SK-N-SH (cell line): ENCODE data around the gene TTC23. TPM values are rescaled to one million over a fixed set of nuclear protein-coding genes. Genes with fewer than 3 reads are reported as not detected.

ENCODE experiments used
- CTCF ChIA-PET: fragments of 300-600, 350-600 bp; formaldehyde crosslinking; extraction: SDS; loops from one replicate; lab custom pipeline; 2021; lab: Yijun Ruan, JAX
- POLR2A ChIA-PET: fragments of 350-600 bp; sonication (Branson Sonifier 250); formaldehyde crosslinking; extraction: SDS; loops from one replicate; lab custom pipeline; 2020; ENCODE audit warnings: antibody characterized with exemption, inconsistent platforms; lab: Yijun Ruan, JAX
- DNase-seq: peaks from one replicate; pipeline ENCODE4 v3.0.0; 2012
- H2AFZ ChIP-seq: fragments of 200-600 bp; sonication (generic); 2 replicates; pipeline ENCODE4 v1.8.1; 2016; ENCODE audit warnings: antibody characterized with exemption, mild to moderate bottlenecking, low read depth
- H3F3A ChIP-seq: fragments of 200-600 bp; sonication (generic); replicated peaks from 2 replicates; pipeline ENCODE3; 2016; ENCODE audit warnings: antibody characterized with exemption, mild to moderate bottlenecking; ENCODE audit not compliant: insufficient read depth
- H3K27ac ChIP-seq, 2 experiments: fragments of 200-500 bp in 1 of 2; fragments of 200-600 bp in 1 of 2; sonication (Bioruptor generic) in 1 of 2; sonication (generic), shearing (Covaris generic) in 1 of 2; 2 replicates each; pipeline versions ENCODE4 v1.5.1 to v1.6.1; 2014 to 2016; ENCODE audit warnings: low read depth in 2 of 2, inconsistent platforms in 1 of 2, low read length in 1 of 2, mild to moderate bottlenecking in 1 of 2, mixed read lengths in 1 of 2
- H3K27me3 ChIP-seq: fragments of 200-600 bp; sonication (generic), shearing (Covaris generic); 2 replicates; pipeline ENCODE4 v1.6.1; 2016; ENCODE audit warnings: mixed run types; ENCODE audit not compliant: insufficient read depth
- H3K36me3 ChIP-seq, 2 experiments: fragments of 200-500 bp in 1 of 2; fragments of 200-600 bp in 1 of 2; sonication (Bioruptor generic) in 1 of 2; sonication (generic) in 1 of 2; replicated peaks in 1 of 2; 2 replicates each; pipeline versions ENCODE3 to v1.5.1; 2014 to 2016; ENCODE audit warnings: low read length in 1 of 2, mild to moderate bottlenecking in 1 of 2; ENCODE audit not compliant: insufficient read depth in 2 of 2, control insufficient read depth in 1 of 2
- H3K4me1 ChIP-seq, 2 experiments: fragments of 200-500 bp in 1 of 2; fragments of 200-600 bp in 1 of 2; sonication (Bioruptor generic) in 1 of 2; sonication (generic), shearing (Covaris generic) in 1 of 2; 2 replicates each; pipeline versions ENCODE4 v1.5.1 to v1.6.1; 2014 to 2016; ENCODE audit warnings: low read depth in 1 of 2, low read length in 1 of 2, mixed run types in 1 of 2; ENCODE audit not compliant: insufficient read depth in 2 of 2, control insufficient read depth in 1 of 2
- H3K4me2 ChIP-seq: fragments of 200-600 bp; sonication (generic), shearing (Covaris generic); 2 replicates; pipeline ENCODE4 v1.6.1; 2017; ENCODE audit warnings: mixed run types
- H3K4me3 ChIP-seq, 2 experiments: fragments of 200-500 bp in 1 of 2; fragments of 200-600 bp in 1 of 2; sonication (Bioruptor generic) in 1 of 2; sonication (generic), shearing (Covaris generic) in 1 of 2; 2 replicates each; pipeline versions ENCODE4 v1.5.1 to v1.8.1; 2014 to 2016; ENCODE audit warnings: low read depth in 2 of 2, inconsistent platforms in 1 of 2, low read length in 1 of 2, mild to moderate bottlenecking in 1 of 2, mixed read lengths in 1 of 2, moderate library complexity in 1 of 2
- H3K79me2 ChIP-seq: fragments of 200-600 bp; sonication (generic); 2 replicates; pipeline ENCODE4 v1.8.1; 2017; ENCODE audit warnings: mild to moderate bottlenecking; ENCODE audit not compliant: insufficient read depth
- H3K9ac ChIP-seq: fragments of 200-600 bp; sonication (generic); 2 replicates; pipeline ENCODE4 v1.6.1; 2017; ENCODE audit warnings: mixed run types
- H3K9me2 ChIP-seq: fragments of 200-600 bp; sonication (generic); 2 replicates; pipeline ENCODE4 v1.6.1; 2017; ENCODE audit warnings: mixed run types
- H3K9me3 ChIP-seq: fragments of 200-600 bp; sonication (generic); 2 replicates; pipeline ENCODE4 v1.6.1; 2017; ENCODE audit warnings: mixed run types, mild to moderate bottlenecking, moderate library complexity
- H4K20me1 ChIP-seq: fragments of 200-600 bp; sonication (generic); 2 replicates; pipeline ENCODE4 v1.6.1; 2017; ENCODE audit warnings: mild to moderate bottlenecking, mixed run types; ENCODE audit not compliant: insufficient read depth
- ELF1 ChIP-seq: IDR thresholded peaks from 2 replicates; pipeline ENCODE4 v1.4.0; 2012
- EP300 ChIP-seq, 2 experiments: IDR thresholded peaks; 2 replicates each; pipeline versions ENCODE4 v1.4.0 to v1.6.1; 2012; ENCODE audit warnings: borderline replicate concordance in 1 of 2, low read depth in 1 of 2, low read length in 1 of 2
- EZH2phosphoT487 ChIP-seq: fragments of 200-600 bp; sonication (generic); IDR thresholded peaks from 2 replicates; pipeline ENCODE4 v1.6.1; 2017; ENCODE audit warnings: low read depth, mixed run types, mild to moderate bottlenecking, antibody characterized with exemption, moderate library complexity, borderline replicate concordance
- FOXJ3 ChIP-seq: sonication (generic); formaldehyde crosslinking; IDR thresholded peaks from 2 replicates; pipeline ENCODE4 v1.5.1; 2020; ENCODE audit warnings: mild to moderate bottlenecking, missing genetic modification reagents
- FOXM1 ChIP-seq: IDR thresholded peaks from 2 replicates; pipeline ENCODE4 v1.4.0; 2012; ENCODE audit warnings: low read depth, mild to moderate bottlenecking
- GABPA ChIP-seq: IDR thresholded peaks from 2 replicates; pipeline ENCODE4 v1.4.0; 2012; ENCODE audit warnings: low read depth, mild to moderate bottlenecking
- GATA2 ChIP-seq: sonication (generic); formaldehyde crosslinking; IDR thresholded peaks from 2 replicates; pipeline ENCODE4 v1.5.0; 2020; ENCODE audit warnings: mild to moderate bottlenecking, missing genetic modification reagents
- IRF3 ChIP-seq: fragments of 150-350 bp; IDR thresholded peaks from 2 replicates; pipeline ENCODE4 v1.6.1; 2016; ENCODE audit warnings: mild to moderate bottlenecking, low read depth, low read length
- JUND ChIP-seq: IDR thresholded peaks from 2 replicates; pipeline ENCODE4 v1.4.0; 2012
- MEF2A ChIP-seq: IDR thresholded peaks from 2 replicates; pipeline ENCODE4 v1.4.0; 2012; ENCODE audit warnings: low read depth, borderline replicate concordance
- MXI1 ChIP-seq: IDR thresholded peaks from 2 replicates; pipeline ENCODE4 v1.6.1; 2012; ENCODE audit warnings: mild to moderate bottlenecking, low read depth, low read length, improper control_type of control experiment
- NFIC ChIP-seq: IDR thresholded peaks from 2 replicates; pipeline ENCODE4 v1.4.0; 2012; ENCODE audit warnings: borderline replicate concordance
- NRF1 ChIP-seq: IDR thresholded peaks from 2 replicates; pipeline ENCODE4 v1.6.1; 2012; ENCODE audit warnings: low read depth, mild to moderate bottlenecking, low read length
- PBX3 ChIP-seq: IDR thresholded peaks from 2 replicates; pipeline ENCODE4; 2012
- POLR2AphosphoS5 ChIP-seq: IDR thresholded peaks from 2 replicates; pipeline ENCODE4 v1.6.1; 2012; ENCODE audit warnings: low read depth, low read length
- RAD21 ChIP-seq: IDR thresholded peaks from 2 replicates; pipeline ENCODE4 v1.6.1; 2012; ENCODE audit warnings: mild to moderate bottlenecking, low read length
- RCOR1 ChIP-seq: fragments of 150-350 bp; IDR thresholded peaks from 2 replicates; pipeline ENCODE4 v1.6.1; 2017; ENCODE audit warnings: antibody characterized with exemption, low read length
- RXRA ChIP-seq: IDR thresholded peaks from 2 replicates; pipeline ENCODE4 v1.4.0; 2012; ENCODE audit warnings: low read depth, mild to moderate bottlenecking, borderline replicate concordance
- SMC3 ChIP-seq: IDR thresholded peaks from 2 replicates; pipeline ENCODE4 v1.6.1; 2012; ENCODE audit warnings: low read depth, low read length, improper control_type of control experiment
- TAF1 ChIP-seq: IDR thresholded peaks from 2 replicates; pipeline ENCODE4 v1.6.1; 2012; ENCODE audit warnings: low read depth, mild to moderate bottlenecking, low read length, moderate library complexity, borderline replicate concordance
- TCF12 ChIP-seq: IDR thresholded peaks from 2 replicates; pipeline ENCODE4 v1.4.0; 2012
- TEAD4 ChIP-seq: IDR thresholded peaks from 2 replicates; pipeline ENCODE4 v1.4.0; 2012; ENCODE audit warnings: mild to moderate bottlenecking, borderline replicate concordance; ENCODE audit not compliant: insufficient read depth
- WGBS: methylation state at CpG from one replicate; pipeline ENCODE4 v1.1.6; 2017; ENCODE audit warnings: low lambda C conversion rate; 5-methylcytosine and 5-hydroxymethylcytosine counted together
- polyA plus RNA-seq, 3 experiments: library from polyadenylated mRNA; depleted of rRNA; stranded (reverse); fragments of >200 nt; gene quantifications; 2 replicates each; pipeline ENCODE4 v1.2.3, GENCODE V29; 2012
- TF ChIP-seq, protein P1 (sequence below): IDR thresholded peaks from 2 replicates; pipeline ENCODE4 v1.4.0; 2012; ENCODE audit warnings: low read depth, borderline replicate concordance
- TF ChIP-seq, protein P2 (sequence below): fragments of 200-600 bp; sonication (generic); IDR thresholded peaks from 2 replicates; pipeline ENCODE4 v1.6.1; 2017; ENCODE audit warnings: antibody characterized with exemption, mild to moderate bottlenecking, moderate library complexity
- TF ChIP-seq, protein P3 (sequence below): IDR thresholded peaks from 2 replicates; pipeline ENCODE4 v1.6.1; 2012; ENCODE audit warnings: mild to moderate bottlenecking, low read depth, low read length, moderate library complexity

Gene TTC23
- polyA plus RNA-seq, 1 of the 3 experiments (the other 2 are of a cell fraction), result 0.79 TPM

- Histone ChIP-seq H4K20me1 (no peaks in the 10 kb centered on the region), H3K9me2 (no peaks in the 10 kb centered on the region), H3K4me1 (peaks cover 14 to 56% of the 10 kb centered on the region in 2 experiments), H3K27me3 (no peaks in the 10 kb centered on the region), H3F3A (peaks cover 27% of the 10 kb centered on the region), H3K4me2 (peak overlapping the region; percentile 86), H2AFZ (peak overlapping the region; percentile 75; the same call in 1 of the 2 replicates), H3K9ac (peak overlapping the region; percentile 58; the same call in 1 of the 2 replicates), H3K27ac (peak overlapping the region; percentile 95 to 100), H3K36me3 (peaks cover 1 to 14% of the 10 kb centered on the region in 2 experiments), H3K79me2 (no peaks in the 10 kb centered on the region), H3K4me3 (peak overlapping the region; percentile 40 to 49), H3K9me3 (no peaks in the 10 kb centered on the region)
- WGBS, result 7% methylated on average over 19 of the region's 20 CpGs
- peak; percentile 93 for DNase-seq
- CTCF ChIA-PET, result interaction anchor here (1.4 to 9.7 kb wide), 6 partner anchors 12 to 110 kb away, joined by 3 to 102 read pairs (median 5); partner anchors contain the start of gene SYNM
- POLR2A ChIA-PET, result interaction anchor here (0.7 kb wide), 1 partner anchor 19 kb away, joined by 3 read pairs; the partner anchor contains the start of gene SYNM
- TF ChIP-seq RCOR1 (peak; percentile 93), GABPA (no peak), RAD21 (peak; percentile 19), TAF1 (peak; percentile 34; the same call in 1 of the 2 replicates), NRF1 (no peak), FOXM1 (peak; percentile 84), ELF1 (no peak), JUND (peak; percentile 85), GATA2 (CRISPR knock-in tag) (peak; percentile 52; the same call in 1 of the 2 replicates), EZH2phosphoT487 (no peak), SMC3 (no peak; the same call in 1 of the 2 replicates), MXI1 (peak; percentile 82; the same call in 1 of the 2 replicates), EP300 (IDR thresholded peaks at IDR 0.05; ENCODE audit: borderline replicate concordance in 1 of 2, low read depth in 1 of 2, low read length in 1 of 2) (peak; percentile 89), FOXJ3 (CRISPR knock-in tag) (peak; percentile 58; the same call in 1 of the 2 replicates), TEAD4 (peak; percentile 84), POLR2AphosphoS5 (peak; percentile 63), IRF3 (no peak), PBX3 (peak; percentile 61), MEF2A (peak; percentile 97), NFIC (peak; percentile 97), TCF12 (peak; percentile 92), RXRA (peak; percentile 90; the same call in 1 of the 2 replicates)
- TF ChIP-seq, protein P1, sequence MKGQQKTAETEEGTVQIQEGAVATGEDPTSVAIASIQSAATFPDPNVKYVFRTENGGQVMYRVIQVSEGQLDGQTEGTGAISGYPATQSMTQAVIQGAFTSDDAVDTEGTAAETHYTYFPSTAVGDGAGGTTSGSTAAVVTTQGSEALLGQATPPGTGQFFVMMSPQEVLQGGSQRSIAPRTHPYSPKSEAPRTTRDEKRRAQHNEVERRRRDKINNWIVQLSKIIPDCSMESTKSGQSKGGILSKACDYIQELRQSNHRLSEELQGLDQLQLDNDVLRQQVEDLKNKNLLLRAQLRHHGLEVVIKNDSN, result peak; percentile 69
- TF ChIP-seq, protein P2, sequence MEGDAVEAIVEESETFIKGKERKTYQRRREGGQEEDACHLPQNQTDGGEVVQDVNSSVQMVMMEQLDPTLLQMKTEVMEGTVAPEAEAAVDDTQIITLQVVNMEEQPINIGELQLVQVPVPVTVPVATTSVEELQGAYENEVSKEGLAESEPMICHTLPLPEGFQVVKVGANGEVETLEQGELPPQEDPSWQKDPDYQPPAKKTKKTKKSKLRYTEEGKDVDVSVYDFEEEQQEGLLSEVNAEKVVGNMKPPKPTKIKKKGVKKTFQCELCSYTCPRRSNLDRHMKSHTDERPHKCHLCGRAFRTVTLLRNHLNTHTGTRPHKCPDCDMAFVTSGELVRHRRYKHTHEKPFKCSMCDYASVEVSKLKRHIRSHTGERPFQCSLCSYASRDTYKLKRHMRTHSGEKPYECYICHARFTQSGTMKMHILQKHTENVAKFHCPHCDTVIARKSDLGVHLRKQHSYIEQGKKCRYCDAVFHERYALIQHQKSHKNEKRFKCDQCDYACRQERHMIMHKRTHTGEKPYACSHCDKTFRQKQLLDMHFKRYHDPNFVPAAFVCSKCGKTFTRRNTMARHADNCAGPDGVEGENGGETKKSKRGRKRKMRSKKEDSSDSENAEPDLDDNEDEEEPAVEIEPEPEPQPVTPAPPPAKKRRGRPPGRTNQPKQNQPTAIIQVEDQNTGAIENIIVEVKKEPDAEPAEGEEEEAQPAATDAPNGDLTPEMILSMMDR, result no peak
- TF ChIP-seq, protein P3, sequence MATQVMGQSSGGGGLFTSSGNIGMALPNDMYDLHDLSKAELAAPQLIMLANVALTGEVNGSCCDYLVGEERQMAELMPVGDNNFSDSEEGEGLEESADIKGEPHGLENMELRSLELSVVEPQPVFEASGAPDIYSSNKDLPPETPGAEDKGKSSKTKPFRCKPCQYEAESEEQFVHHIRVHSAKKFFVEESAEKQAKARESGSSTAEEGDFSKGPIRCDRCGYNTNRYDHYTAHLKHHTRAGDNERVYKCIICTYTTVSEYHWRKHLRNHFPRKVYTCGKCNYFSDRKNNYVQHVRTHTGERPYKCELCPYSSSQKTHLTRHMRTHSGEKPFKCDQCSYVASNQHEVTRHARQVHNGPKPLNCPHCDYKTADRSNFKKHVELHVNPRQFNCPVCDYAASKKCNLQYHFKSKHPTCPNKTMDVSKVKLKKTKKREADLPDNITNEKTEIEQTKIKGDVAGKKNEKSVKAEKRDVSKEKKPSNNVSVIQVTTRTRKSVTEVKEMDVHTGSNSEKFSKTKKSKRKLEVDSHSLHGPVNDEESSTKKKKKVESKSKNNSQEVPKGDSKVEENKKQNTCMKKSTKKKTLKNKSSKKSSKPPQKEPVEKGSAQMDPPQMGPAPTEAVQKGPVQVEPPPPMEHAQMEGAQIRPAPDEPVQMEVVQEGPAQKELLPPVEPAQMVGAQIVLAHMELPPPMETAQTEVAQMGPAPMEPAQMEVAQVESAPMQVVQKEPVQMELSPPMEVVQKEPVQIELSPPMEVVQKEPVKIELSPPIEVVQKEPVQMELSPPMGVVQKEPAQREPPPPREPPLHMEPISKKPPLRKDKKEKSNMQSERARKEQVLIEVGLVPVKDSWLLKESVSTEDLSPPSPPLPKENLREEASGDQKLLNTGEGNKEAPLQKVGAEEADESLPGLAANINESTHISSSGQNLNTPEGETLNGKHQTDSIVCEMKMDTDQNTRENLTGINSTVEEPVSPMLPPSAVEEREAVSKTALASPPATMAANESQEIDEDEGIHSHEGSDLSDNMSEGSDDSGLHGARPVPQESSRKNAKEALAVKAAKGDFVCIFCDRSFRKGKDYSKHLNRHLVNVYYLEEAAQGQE, result 0 out of 2 replicates have a peak, but pooled peaks have one; percentile 27
These were observed 125.5 kb downstream of the TTC23 start for GRCh38 chr15:99123713-99124451.
